Heart right ventricle (tissue), 16 donors: ENCODE data around the gene PIBF1. TPM values are rescaled to one million over a fixed set of nuclear protein-coding genes. Genes with fewer than 3 reads are reported as not detected.

Experiments
- ATAC-seq, 8 donors: fragments of 200-7000 bp; cut with Tn5 transposase; one replicate each; pipeline ENCODE4 v1.9.1; 2020; ENCODE audit warnings: mild to moderate bottlenecking in 8 of 8, moderate library complexity in 8 of 8, moderate number of reproducible peaks in 1 of 8
- DNase-seq, 2 donors: peaks; one replicate each; pipeline ENCODE4 v3.0.0-alpha.2; 2020
- H3K27ac ChIP-seq, 10 donors: fragments of 200-600 bp; sonication (generic) in 2 of 10; one replicate each; pipeline versions ENCODE4 v1.5.0 to v1.8.0; 2020 to 2022; ENCODE audit warnings: mild to moderate bottlenecking in 3 of 10
- H3K27me3 ChIP-seq, 7 donors: fragments of 200-600 bp; one replicate each; pipeline ENCODE4 v1.8.0; 2021 to 2022; ENCODE audit warnings: mild to moderate bottlenecking in 2 of 7
- H3K36me3 ChIP-seq, 9 donors: fragments of 200-600 bp; sonication (generic) in 1 of 9; one replicate each; pipeline versions ENCODE4 v1.5.0 to v1.8.0; 2020 to 2022; ENCODE audit warnings: mild to moderate bottlenecking in 2 of 9
- H3K4me1 ChIP-seq, 9 donors: fragments of 200-600 bp; sonication (generic) in 1 of 9; one replicate each; pipeline versions ENCODE4 v1.5.0 to v1.8.0; 2020 to 2022; ENCODE audit warnings: mild to moderate bottlenecking in 4 of 9
- H3K4me3 ChIP-seq, 10 donors: fragments of 200-600 bp; sonication (generic) in 2 of 10; one replicate each; pipeline versions ENCODE4 v1.5.0 to v1.8.0; 2020 to 2022; ENCODE audit warnings: mild to moderate bottlenecking in 7 of 10, moderate library complexity in 2 of 10
- H3K9me3 ChIP-seq, 11 donors: fragments of 200-600 bp in 10 of 11; sonication (generic) in 2 of 11; one replicate each; pipeline versions ENCODE4 v1.5.0 to v1.8.0; 2013 to 2022; ENCODE audit warnings: mild to moderate bottlenecking in 2 of 11, control low read depth in 1 of 11, moderate library complexity in 1 of 11
- CTCF ChIP-seq, 9 donors: fragments of 200-600 bp; sonication (generic) in 2 of 9; IDR thresholded peaks; one replicate each; pipeline versions ENCODE4 v1.5.0 to v1.8.0; 2021 to 2022; ENCODE audit warnings: antibody characterized with exemption in 9 of 9, mild to moderate bottlenecking in 5 of 9, moderate library complexity in 1 of 9
- WGBS, 2 donors: extraction: QIAGEN DNeasy Blood & Tissue Kit; methylation state at CpG; one replicate each; pipeline ENCODE4 v1.1.7; 2013; ENCODE audit warnings: inconsistent platforms in 1 of 2; 5-methylcytosine and 5-hydroxymethylcytosine counted together
- intact Hi-C, 10 donors: fragments of 100-400 bp; cut with DNase I; formaldehyde crosslinking; loops; one replicate each; pipeline versions ENCODE4 v1.11.1 to v1.14.2; 2022
- polyA plus RNA-seq, 2 donors: library from polyadenylated mRNA; stranded (reverse); fragments of 200-250 nt; gene quantifications; one replicate each; pipeline ENCODE4 v1.2.3, GENCODE V29; 2013
- total RNA-seq, 10 donors: library from RNA; stranded (reverse); fragmentation: NEBNext Ultra II Directional in 3 of 10; extraction: Animal tissue kit (Norgen Biotek cat#: 25700) in 3 of 10; gene quantifications; one replicate each; pipeline versions ENCODE4 v1.2.1 to v1.2.4, GENCODE V29; 2021 to 2023
- donor health status: Arrhythmogenic right ventricular cardiomyopathy.
- donor health status: ischemic (EF 13 %, LVEDD 7.1; RV severe dilation, severe dysfunction).
- donor health status: healthy with polysubstance abuse.
- donor health status: DM: no; HTN: yes; CAD: no.
- donor health status: DM: no; HTN: no; CAD: no.
- donor health status: ischemic (EF 25% LVEDD 6.9; RV normal size, moderate dysfunction).
- donor health status: ischemic (EF 25% LVEDD 5.7; RV mildly dilated, moderate dysfunction).
- donor health status: healthy.
- donor health status: DM: yes; HTN: yes; CAD: no.
- donor health status: Ischemic cardiomyopathy.
- donor health status: ischemic (EF 35%, LVEDD 5.7; RV mildly dilated, moderate dysfunction).
- donor health status: nonischemic (EF 11% LVEDD 7.7; RV severe dilation, severe dysfunction).
- donor health status: DM: yes; HTN: yes; CAD: no.
- donor health status: PGD.
- donor health status: ischemic (EF 29% LVEDD 5.4; RV normal size, mild dysfunction).
- donor health status: nonischemic (EF 23%, LVEDD 6.1; RV moderate dilation, normal function).

Gene PIBF1
- total and polyA plus RNA-seq, 12 donors, result 7.5 to 20.9 (median 16.7) TPM

- intact Hi-C loops, result no loop called here
- WGBS, 2 donors, result 65 to 68% methylated on average over 2 of the region's 2 CpGs
Observed at GRCh38 chr13:73035660-73036059, 253.7 kb downstream of the PIBF1 start.

DNA sequence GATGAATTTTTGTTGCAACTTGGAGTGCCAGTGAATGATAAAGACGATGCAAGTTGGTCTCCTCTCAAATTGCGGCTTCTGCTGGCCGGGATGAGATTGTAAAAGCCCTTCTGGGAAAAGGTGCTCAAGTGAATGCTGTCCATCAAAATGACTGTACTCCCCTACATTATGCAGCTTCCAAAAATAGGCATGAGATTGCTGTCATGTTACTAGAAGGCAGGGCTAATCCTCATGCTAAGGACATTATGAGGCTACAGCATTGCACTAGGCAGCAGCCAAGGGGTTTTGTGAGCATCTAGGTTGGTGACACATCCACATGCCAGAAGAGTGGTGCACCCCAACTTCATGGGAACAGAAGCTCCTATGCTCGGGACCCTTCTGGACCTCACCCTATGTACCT lies 254.6 kb downstream of the PIBF1 start:
- DNase-seq, result no peak
- no peaks in the 10 kb centered on the region for H3K4me1 ChIP-seq
- H3K9me3 ChIP-seq, result no peaks in the 10 kb centered on the region
- H3K27ac ChIP-seq, result no peak overlapping the region
- intact Hi-C loops, result no loop called here
- WGBS, 2 donors, result 65 to 70% methylated on average over 4 of the region's 4 CpGs
- H3K36me3 ChIP-seq, result no peaks in the 10 kb centered on the region
- peak in 2 of 8 donors; percentile 64 to 69 for ATAC-seq
- TF ChIP-seq CTCF (IDR thresholded peaks at IDR 0.05), result no peak
- H3K27me3 ChIP-seq, result no peaks in the 10 kb centered on the region
- H3K4me3 ChIP-seq, result no peak overlapping the region

More at GRCh38 chr13:73035660-73036059, 253.7 kb downstream of the PIBF1 start:
- no peak for DNase-seq
- Histone ChIP-seq H3K36me3 (no peaks in the 10 kb centered on the region), H3K27me3 (no peaks in the 10 kb centered on the region), H3K4me3 (no peak overlapping the region), H3K4me1 (no peaks in the 10 kb centered on the region), H3K9me3 (no peaks in the 10 kb centered on the region), H3K27ac (no peak overlapping the region)
- no peak for TF ChIP-seq CTCF (IDR thresholded peaks at IDR 0.05)
- no peak for ATAC-seq

DNA sequence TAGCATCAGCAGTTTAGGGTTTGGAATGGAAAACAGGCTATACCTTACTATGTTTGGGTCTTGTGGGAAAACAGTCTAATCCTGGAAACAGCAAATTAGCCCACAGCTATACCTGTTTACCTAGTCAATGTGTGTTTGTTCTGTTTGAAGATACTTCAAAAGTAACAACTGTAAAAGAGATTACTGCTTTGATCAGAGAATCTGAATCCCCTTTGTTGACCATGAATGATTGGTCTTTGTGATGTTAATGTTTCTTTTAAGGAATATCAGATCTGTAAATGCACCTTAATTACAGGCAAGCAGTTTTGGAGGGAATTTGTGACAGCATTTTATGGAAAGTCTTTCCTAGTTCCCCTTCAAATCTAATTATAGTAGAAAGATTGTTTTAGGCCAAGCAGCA lies 256.1 kb downstream of the PIBF1 start:
- Histone ChIP-seq H3K36me3 (no peaks in the 10 kb centered on the region), H3K4me1 (no peaks in the 10 kb centered on the region), H3K4me3 (no peak overlapping the region), H3K27me3 (no peaks in the 10 kb centered on the region), H3K27ac (no peak overlapping the region), H3K9me3 (no peaks in the 10 kb centered on the region)
- TF ChIP-seq CTCF (IDR thresholded peaks at IDR 0.05), result no peak
- no peak for DNase-seq
- intact Hi-C loops, result no loop called here
- ATAC-seq, result no peak

GRCh38 chr13:73039201-73040108 lies 257.5 kb downstream of the PIBF1 start:
- DNase-seq (no peak), ATAC-seq (no peak)
- no peak for TF ChIP-seq CTCF (IDR thresholded peaks at IDR 0.05)
- Histone ChIP-seq H3K4me3 (no peak overlapping the region), H3K27me3 (no peaks in the 10 kb centered on the region), H3K4me1 (no peaks in the 10 kb centered on the region), H3K36me3 (no peaks in the 10 kb centered on the region), H3K9me3 (no peaks in the 10 kb centered on the region), H3K27ac (no peak overlapping the region)
- 85 to 94% methylated on average over 2 of the region's 2 CpGs for WGBS, 2 donors
- intact Hi-C loops, result no loop called here
